Tibial nerve (tissue), 3 donors: ENCODE measurements around the gene HCN1.

Experiments used
- CTCF ChIP-seq, 5 experiments: fragments of 200-600 bp in 3 of 5; fragments of 450-650 bp in 2 of 5; sonication (generic) in 3 of 5; IDR thresholded peaks; one replicate each; pipeline ENCODE4 v1.5.1; 2016 to 2019; ENCODE audit warnings: antibody characterized with exemption in 5 of 5, mild to moderate bottlenecking in 3 of 5, moderate library complexity in 2 of 5
- POLR2A ChIP-seq, 2 donors: fragments of 450-650 bp; IDR thresholded peaks; one replicate each; pipeline ENCODE4 v1.6.1; 2017; ENCODE audit warnings: antibody characterized with exemption in 2 of 2, mild to moderate bottlenecking in 2 of 2, moderate library complexity in 2 of 2

DNA sequence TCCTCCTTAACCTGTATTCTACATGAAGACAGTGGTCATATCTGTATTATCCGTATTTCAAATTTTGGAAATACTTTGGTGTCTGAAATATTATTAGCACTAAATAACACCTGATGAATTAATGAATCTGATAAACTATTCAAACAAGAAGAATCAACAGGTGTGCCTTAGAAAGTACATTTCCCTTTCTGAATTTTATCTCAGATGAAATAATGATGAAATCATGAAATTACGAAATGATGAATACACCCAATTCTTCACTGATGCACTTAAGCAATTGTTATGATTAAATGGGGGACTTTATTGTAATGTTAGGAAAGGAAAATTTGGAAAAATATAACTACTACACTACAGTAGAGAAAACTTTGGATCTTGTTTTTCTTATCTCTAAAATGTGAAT lies 313.6 kb downstream of the HCN1 start:
- no peak for TF ChIP-seq POLR2A (IDR thresholded peaks at IDR 0.05)
- TF ChIP-seq CTCF (IDR thresholded peaks at IDR 0.05) = no peak
